HTR-8/SVneo (cell line): Measurements from ENCODE around the gene SUMO1.

ENCODE experiments used
- DNase-seq: peaks from one replicate; pipeline ENCODE4 v3.0.0; 2011; ENCODE audit warnings: low spot score, mixed read lengths; ENCODE audit not compliant: insufficient read length
- FAIRE-seq: peaks from 2 replicates; lab custom pipeline; 2011; peaks lifted over from hg19 to GRCh38; lab: Jason Lieb, UNC

The SUMO1 gene

GRCh38 chr2:202201220-202202160, 36.9 kb downstream of the SUMO1 start:
- FAIRE-seq (no peak), DNase-seq (no peak)

- DNase-seq: no peak
- FAIRE-seq: no peak
These were observed 41.7 kb downstream of the SUMO1 start for GRCh38 chr2:202196727-202197126.

DNA sequence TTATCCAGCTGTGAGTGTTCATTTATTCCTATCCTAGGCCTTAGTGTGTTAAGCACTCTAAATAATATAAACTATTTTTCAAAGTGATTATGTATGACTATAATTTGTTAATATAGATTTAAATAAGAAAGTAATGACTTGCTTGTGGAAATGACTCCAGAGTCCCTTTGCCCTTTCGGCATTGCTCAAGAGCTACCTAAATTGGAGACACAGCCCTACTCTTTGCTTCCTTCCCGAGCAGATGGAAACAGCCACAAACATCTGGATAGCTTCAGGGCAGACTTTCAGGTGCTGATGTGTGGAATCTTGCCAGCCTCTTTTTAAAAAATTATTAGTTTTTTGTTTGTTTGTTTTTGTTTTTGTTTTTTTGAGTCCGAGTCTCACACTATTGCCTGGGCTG, 44.0 kb downstream of the SUMO1 start:
- DNase-seq: no peak
- FAIRE-seq: no peak

- DNase-seq: no peak
- no peak for FAIRE-seq
These were observed 44.5 kb downstream of the SUMO1 start for GRCh38 chr2:202193881-202194353.

- FAIRE-seq (no peak), DNase-seq (no peak)
These were observed 45.1 kb downstream of the SUMO1 start for GRCh38 chr2:202193305-202193704.

DNA sequence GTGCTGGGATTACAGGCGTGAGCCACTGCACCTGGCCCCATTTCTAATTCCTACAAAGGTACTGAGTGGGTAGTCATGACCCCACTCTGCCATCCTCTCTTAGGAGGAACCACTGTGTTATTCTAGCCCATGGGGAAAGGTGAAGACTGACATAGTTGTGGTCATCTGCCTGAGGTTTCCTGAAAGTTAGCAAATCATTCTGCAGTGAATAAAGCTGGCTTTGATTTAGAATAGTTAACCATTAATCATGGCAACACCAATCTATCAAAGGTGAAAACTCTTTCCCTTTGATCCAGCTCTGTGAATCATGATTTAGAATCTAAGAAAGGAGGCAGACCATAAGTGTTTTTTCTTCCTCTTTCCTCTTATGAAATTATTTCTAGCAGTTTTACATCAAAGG, 50.8 kb downstream of the SUMO1 start:
- DNase-seq: no peak
- no peak for FAIRE-seq

- no peak for DNase-seq
- FAIRE-seq: no peak
These were observed 51.7 kb downstream of the SUMO1 start for GRCh38 chr2:202186641-202187202.

DNA sequence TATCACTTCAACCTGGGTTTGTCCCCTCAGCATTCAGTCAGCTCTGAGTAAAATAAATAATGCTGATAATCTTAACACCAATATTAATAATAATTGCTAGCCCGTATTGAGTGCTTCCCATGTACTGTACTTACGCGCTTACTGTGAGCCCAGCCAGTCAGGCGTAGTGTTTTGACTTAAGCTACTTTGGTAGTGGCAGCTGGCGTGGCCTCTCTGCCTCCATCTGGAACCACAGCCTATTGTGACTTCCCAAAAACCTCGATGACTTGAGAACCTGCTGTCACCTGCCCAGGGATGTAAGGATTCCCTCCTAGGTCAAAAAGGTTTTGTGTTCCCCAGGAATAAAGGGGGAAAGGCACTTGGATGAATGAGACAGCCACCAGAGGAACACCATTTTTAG, 53.2 kb downstream of the SUMO1 start:
- DNase-seq (no peak), FAIRE-seq (no peak)

DNA sequence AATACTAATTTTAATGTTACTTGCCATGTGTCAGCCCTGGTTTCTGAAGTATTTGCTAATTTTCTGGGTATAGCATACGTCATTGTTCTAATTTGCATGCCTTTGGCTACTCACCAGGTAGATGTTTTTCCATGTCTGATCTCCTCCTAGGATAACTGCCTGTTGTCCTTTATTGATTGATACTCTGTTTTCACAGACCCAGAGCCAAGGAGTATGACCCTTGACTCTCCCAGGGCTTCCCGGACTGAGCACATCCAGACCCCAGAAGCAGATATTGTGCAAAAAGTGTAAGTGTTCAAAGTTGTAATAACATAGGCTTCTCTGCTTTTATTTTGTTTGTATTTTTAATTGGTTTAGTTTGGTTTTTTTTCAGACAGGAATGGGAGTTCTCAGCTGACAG, 53.8 kb downstream of the SUMO1 start:
- DNase-seq (no peak), FAIRE-seq (no peak)

- FAIRE-seq: no peak
- peak; percentile 59 for DNase-seq
These were observed 59.9 kb downstream of the SUMO1 start for GRCh38 chr2:202178346-202178958.

- DNase-seq (no peak), FAIRE-seq (no peak)
These were observed 65.8 kb downstream of the SUMO1 start for GRCh38 chr2:202172439-202173211.

DNA sequence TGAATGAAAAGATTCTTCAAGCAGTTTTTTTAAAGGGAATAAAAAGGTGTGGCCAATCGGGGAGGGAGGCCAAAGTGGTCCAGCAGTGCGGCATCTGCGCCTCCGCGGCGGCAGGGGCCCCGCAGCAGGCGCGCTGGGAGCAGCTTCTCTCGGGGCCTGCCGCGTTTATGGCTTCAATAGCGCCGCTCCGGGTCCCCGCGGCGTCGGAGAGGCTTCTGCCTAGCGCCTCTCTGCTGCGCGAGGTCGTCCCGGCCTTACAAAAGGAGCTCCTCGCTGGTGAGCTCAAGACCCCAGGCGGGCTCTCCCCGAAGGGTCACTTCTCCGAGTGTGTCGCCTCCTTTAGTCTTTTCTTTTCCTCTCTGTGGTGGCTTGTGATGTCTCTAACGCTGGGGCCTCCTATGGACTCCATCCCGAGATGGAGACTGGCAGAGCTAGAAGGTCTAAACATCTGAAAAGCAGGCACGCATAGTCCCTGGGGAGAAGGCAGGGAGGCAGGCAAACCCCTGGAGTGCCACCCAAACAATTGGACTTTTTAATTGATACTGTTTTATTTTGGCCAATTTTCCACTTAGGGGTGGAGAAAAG, 67.1 kb downstream of the SUMO1 start:
- DNase-seq: no peak
- FAIRE-seq: no peak

DNA sequence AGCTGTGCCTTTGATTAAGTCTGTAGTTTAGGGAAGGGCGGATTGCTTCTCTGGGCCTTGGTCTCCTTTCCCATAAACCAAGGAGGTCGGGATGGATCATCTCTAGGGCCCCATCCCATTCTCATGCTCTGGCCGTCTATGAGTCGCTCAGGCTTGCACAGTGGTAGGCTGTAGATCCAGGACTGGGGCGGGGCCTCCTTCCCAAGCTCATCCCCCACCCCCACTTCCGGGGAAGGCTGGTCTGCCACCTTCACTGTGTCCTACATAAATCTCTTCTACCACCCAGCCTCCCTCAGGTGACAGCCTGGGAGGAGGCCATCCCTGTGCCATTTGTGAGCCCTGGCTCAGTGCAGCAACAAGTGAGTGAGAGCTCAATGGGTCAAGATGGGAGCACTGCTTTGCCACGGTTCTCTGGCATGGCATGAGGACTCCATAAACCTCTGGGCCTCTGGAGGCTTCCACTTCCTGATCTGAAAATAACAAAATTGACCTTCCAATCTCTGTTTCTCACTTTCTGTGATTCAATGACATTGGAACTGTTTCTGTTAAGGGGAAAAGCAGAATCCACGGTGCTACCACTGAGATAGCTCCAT, 68.5 kb downstream of the SUMO1 start:
- no peak for FAIRE-seq

DNA sequence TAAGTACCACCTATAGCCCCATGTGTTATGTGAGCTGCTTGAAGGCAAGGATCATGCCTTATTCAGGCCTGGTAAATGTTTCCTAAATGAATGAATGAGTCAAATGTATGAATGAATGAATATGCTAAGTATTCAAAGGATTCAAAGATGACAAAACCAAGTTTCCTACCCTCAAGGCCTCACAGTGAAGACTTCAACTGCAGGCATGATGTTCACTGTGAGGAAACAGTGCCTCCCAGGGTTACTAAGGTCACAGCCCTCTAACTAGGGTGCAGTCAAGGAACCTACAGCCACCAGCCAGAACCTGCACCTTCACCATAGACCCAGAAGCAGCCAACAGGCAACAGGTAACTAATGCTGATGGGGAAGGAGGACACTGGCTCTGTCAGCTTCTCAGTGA, 69.3 kb downstream of the SUMO1 start:
- no peak for DNase-seq
- no peak for FAIRE-seq

More for the DNA sequence above, 68.5 kb downstream of the SUMO1 start:
- no peak for DNase-seq

GRCh38 chr2:202165945-202166344, 72.5 kb downstream of the SUMO1 start:
- FAIRE-seq (no peak), DNase-seq (no peak)

DNA sequence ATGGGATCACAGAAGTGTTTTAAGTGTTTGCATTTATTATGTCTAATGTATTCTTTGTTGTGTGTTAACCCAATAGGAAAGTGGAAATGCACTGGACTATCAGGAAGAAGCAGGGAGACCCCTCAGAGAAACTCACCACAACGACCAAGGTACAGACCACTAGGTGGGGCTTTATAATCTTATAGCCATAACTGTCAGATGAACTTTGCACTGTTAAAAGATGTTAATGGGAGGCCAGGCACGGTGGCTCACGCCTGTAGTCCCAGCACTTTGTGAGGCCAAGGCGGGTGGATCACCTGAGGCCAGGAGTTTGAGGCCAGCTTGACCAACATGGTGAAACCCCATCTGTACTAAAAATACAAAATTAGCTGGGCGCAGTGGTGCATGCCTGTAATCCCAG, 73.2 kb downstream of the SUMO1 start:
- no peak for DNase-seq
- no peak for FAIRE-seq

DNA sequence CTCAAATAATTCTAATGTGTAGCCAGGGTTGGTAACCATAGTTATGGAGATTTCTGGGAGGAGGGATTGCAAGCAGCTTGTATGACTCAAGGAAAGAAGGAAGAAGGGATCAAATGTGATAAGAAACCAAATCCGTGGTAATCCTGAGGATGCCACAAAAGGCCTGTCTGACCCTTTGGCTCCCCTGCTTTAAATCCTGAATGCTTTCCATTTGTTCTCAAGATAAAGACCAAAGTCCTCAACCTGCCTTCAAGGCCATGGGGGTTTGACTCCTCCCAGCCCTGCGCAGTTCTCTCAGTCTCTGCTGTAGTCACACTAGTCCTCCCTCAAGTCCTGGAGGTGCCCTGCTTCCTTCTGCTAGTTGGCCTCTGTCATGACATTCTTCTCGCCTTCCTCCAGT, 74.0 kb downstream of the SUMO1 start:
- FAIRE-seq: no peak
- no peak for DNase-seq

DNA sequence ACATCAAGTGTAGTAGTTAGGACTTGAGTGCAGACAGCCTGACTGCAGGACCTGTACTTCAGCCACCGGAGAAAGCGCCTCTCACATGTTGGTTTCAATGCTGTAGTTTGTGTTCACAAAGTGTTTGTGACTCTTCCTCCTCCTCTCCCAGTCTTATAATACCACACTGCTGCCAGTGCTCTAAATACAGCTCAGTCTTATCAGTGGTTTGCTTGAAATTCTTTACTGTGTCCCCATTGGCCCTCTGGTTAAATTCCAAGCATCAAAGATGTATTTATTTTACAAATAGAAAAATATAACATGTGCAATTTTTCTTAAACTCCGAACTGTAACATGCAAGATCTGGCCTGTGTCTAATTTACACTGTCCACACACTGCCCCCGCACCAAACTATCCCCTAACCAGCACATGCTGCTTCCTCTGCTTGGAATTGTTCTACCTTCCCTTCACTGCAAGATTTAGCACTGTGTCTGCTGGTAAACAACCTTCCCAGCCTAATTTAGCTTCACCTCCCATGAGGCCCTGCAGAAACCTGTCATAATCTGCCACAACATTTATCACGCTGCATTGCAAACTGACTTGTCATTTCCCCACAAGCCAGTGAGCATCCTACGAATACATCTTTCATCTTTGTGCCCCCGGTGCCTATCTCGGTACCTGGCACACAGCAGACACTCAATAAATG, 77.1 kb downstream of the SUMO1 start:
- FAIRE-seq (peak; percentile 86), DNase-seq (peak; percentile 35)

DNA sequence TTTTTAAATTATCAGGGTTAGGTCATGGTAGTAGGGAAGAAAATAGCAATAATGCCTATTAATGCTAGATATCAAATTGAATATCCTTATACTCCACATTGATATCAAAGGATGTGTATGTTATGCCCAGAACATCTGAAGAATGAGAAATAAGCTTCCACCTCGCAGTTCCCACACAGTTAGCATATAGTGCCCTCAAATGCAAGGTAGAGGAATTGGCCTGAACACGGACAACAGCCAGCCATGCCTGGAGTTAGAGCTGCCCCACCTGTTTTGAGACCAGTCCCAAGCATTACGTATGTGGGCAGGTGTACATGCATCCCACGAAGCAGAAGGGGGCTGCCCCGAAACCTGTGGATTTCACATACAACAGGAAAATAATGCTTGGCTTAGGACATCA, 79.6 kb downstream of the SUMO1 start:
- FAIRE-seq (peak; percentile 46), DNase-seq (peak; percentile 42)
